ENCODE results near the gene ZBTB2.
"Not testable (repeated sequence)": the region's sequence is repeated elsewhere in the genome, so short reads cannot be mapped to it uniquely, and the experiment has no call there.

The ZBTB2 gene

GRCh38 chr6:151325075-151326050 is 66.0 kb downstream of the ZBTB2 start:
- no peak for DNase-seq

GRCh38 chr6:151324488-151324825 is 66.9 kb downstream of the ZBTB2 start:
- no peak for DNase-seq

GRCh38 chr6:151323791-151324487 is 67.4 kb downstream of the ZBTB2 start:
- peak; percentile 78 for DNase-seq

GRCh38 chr6:151322570-151322969 is 68.8 kb downstream of the ZBTB2 start:
- no peak for DNase-seq

GRCh38 chr6:151321438-151321837 is 69.9 kb downstream of the ZBTB2 start:
- no peak for DNase-seq

- DNase-seq: no peak
Observed at GRCh38 chr6:151320140-151320539, 71.2 kb downstream of the ZBTB2 start.

- no peak for DNase-seq
Observed at GRCh38 chr6:151317995-151318365, 73.4 kb downstream of the ZBTB2 start.

- DNase-seq: no peak
Observed at GRCh38 chr6:151317103-151317994, 74.0 kb downstream of the ZBTB2 start.

- not testable (repeated sequence) for DNase-seq
Observed at GRCh38 chr6:151315661-151316060, 75.7 kb downstream of the ZBTB2 start.
